ENCODE data around the gene PACS1. TPM values are rescaled to one million over a fixed set of nuclear protein-coding genes. Genes with fewer than 3 reads are reported as not detected.
"Not testable (repeated sequence)": the region's sequence is repeated elsewhere in the genome, so short reads cannot be mapped to it uniquely, and the experiment has no call there.

Gene PACS1
- total RNA-seq, 1 donor from 2014 or later: 5.8 TPM

DNA sequence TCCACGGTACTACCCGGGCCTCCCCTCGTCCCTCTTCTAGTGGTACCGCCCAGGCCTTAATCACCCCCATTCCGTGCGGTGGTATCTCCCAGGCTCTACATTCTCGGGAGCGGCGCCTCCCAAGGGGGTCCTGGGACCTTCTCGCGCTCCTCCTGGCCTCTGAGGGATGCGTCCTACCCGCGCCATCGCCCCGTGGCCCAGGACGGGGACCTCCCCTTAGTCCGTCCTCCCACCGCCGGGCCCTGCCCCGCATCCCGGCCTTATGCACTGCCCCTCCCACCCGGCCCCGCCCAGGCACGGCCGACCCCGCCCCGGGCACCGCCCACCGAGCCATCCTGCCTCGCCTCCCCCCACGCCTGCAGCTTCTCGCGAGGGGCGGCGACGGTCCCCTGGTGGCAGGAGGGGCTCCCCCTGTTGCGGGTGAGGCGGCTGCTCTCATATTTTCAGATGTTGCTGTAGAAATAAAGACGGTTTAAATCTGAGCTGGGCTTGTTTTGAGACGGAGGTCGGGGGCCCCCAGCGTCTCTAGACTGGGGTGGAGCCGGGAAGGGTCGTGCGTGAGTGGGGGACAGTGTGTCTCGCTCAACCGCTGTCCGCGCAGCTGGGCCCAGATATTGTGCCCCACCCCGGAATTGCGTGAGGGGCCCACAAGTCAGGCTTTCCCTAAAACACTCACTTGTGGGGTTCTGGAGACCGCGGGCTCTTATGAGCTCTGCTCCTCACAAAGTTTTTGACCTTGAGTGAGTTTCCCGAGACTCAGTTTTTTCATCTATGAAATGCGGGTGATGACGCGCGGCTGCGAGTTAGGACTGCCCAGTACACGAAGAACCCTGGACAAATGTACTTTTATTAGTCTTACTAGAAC is 197.5 kb downstream of the PACS1 start:
- DNase-seq (ENCODE audit: low spot score) (peak; percentile 85), ATAC-seq (peak; percentile 79)

DNA sequence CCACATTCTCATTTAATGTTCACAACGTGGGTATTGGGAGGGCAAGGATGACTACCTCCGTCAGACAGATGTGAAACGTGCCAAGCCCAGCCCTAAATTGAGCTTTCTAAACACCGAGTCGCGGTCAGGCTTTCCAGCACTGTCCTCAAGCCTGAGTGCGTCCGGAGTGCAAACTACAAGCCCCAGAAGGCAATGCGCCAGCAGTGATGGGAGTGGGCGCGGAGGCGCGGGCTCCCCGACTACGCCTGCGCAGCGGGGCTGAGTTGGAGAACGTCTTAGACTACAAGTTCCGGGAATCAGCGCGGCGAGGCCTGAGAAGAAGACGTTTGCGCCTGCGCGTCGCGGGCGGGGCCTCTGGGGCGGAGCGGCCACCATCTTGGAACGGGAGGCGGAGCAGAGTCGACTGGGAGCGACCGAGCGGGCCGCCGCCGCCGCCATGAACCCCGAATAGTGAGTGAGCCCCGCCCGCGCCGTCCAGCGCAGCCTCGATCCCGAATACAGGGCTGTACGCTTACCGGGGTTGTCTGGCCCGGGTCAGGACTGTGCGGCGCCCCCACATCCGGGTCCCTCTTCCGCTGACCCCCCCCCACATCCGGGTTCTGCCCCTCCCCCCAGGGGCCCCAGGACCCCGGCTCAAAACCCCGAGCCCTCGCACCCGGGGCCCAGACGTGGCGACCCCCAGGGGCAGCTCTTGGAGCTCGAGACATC is 198.3 kb downstream of the PACS1 start, which contains the start of gene RAB1B:
Gene RAB1B (plus strand): TSS at position 396 of the 708 bp plus-strand sequence. CDS start 41 bp downstream, at position 437.
- ATAC-seq (peak; percentile 86), DNase-seq (ENCODE audit: low spot score) (peak; percentile 100)

DNA sequence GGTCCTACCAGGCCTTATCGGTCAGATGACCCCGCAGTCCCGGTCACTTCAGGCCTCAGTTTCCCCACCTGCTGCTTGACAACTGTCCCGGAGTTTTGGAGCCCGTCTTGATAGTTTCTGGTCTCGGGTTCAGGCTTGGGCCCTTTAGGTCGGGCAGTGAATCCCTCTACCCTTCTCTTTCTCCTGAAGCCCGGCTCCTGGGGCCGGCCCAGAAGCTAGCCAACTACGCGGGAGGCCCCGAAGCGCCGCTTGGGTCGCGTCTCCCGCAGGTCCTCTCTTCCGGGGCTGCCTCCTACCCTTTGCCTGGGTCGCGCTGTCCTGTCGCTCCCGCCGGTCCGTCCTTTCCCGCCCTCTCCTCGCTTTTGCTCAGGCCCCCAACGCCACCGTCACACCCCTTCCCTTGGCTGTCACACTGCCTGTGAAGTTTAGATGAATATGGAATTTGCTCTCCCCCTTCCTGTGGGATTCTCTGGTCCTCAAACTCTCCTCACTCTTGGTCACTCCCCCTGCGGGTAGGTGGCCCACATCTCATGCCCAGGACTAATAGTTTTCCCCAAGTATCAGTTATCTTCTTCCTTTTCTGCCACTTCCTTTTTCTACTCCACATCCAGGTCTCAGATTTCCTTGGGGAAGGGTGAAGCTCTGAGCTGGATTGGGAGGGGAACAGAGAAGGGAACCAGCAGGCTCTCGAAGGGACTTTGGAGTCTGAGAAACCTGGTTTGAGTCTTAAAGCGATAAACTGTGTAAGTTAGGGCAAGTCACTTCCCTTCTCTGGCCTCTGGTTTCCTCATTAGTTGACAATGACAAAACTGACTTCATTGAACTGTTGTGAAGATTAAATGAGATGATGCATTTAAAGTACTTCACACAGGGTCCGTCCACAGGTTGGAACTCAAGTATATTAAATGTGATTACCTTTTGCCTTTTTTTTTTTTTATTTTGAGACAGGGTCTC is 199.2 kb downstream of the PACS1 start:
- ATAC-seq (no peak), DNase-seq (ENCODE audit: low spot score) (no peak)

DNA sequence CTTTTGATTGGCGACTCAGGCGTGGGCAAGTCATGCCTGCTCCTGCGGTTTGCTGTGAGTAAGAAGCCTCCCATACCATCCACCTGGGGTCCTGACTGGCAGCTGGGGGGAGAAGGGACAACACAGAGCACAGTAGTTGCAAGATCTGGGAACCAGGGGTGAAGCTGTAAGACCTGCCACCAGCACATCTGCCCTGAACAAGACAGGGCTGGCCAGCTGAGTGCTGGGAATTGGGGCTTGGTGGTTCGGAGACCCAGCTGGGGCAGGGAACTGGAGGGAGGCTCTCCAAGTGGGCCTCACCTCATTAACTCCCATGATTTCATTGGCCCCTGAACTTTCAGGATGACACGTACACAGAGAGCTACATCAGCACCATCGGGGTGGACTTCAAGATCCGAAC is 201.7 kb downstream of the PACS1 start:
- DNase-seq (ENCODE audit: low spot score) (no peak), ATAC-seq (no peak)

DNA sequence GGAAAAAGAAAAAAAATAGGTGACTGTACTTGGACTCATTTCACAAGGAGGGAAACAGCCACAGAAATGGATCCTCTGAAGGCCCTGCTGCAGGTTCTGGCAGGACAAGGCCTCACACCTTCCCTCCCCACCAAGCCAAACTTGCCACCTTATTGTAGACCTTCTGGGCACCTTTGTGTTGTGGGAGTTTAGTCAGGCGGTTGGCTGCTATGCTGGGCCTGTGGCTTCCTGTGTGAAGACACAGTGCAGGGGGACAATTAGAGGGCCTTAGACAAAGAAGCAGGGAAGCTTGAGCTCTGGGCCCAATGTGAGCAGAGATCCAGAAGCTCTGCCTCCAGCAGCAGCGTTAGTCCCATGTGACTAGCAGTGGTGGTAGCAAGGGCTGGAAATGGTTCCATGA is 202.5 kb downstream of the PACS1 start:
- no peak for DNase-seq (ENCODE audit: low spot score)
- no peak for ATAC-seq

DNA sequence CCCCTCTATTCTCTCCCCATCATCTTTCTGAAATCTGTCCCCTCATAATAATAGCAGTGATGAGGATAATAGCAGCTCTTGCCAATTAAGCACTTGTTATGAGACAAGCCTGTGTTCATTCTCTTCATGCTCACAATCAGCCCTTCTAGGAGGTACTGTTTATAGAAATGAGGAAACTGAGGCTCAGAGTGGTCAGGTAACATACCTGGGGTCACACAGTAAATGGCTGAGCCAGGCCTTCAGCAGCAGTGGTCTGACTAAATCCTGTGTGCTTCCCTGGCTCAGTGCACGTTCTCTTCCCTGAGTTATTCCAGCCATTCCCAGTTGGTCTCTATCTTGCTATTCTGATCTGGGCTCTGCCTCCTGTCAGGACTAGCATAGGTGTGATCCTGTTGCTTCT is 204.1 kb downstream of the PACS1 start:
- no peak for DNase-seq (ENCODE audit: low spot score)
- ATAC-seq: no peak

DNA sequence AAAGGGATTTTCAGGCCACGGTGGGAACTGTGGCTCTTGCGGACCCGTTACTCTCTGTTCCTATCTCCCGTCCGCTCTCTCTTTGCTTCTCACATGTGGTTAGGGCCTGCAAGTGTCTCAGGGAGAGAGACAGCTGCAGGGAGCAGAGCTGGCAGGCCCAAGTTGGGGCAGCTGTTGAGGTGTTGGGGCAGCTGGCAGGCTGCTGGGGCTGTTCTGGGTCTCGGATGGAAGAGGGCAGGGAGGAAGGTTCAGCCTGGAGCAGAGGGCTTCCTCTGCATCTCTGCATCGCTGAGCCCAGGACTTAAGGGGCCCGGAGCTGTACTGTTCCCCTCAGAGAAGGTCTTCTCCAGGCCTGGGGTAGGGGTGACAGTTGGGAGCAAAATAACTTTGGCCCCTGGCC is 205.3 kb downstream of the PACS1 start:
- DNase-seq (ENCODE audit: low spot score) (no peak), ATAC-seq (no peak)

DNA sequence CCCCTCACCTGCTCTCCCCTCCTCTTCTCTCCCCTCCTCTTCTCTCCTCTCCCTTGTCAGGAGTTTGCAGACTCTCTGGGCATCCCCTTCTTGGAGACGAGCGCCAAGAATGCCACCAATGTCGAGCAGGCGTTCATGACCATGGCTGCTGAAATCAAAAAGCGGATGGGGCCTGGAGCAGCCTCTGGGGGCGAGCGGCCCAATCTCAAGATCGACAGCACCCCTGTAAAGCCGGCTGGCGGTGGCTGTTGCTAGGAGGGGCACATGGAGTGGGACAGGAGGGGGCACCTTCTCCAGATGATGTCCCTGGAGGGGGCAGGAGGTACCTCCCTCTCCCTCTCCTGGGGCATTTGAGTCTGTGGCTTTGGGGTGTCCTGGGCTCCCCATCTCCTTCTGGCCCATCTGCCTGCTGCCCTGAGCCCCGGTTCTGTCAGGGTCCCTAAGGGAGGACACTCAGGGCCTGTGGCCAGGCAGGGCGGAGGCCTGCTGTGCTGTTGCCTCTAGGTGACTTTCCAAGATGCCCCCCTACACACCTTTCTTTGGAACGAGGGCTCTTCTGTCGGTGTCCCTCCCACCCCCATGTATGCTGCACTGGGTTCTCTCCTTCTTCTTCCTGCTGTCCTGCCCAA is 206.0 kb downstream of the PACS1 start:
- ATAC-seq: no peak
- no peak for DNase-seq (ENCODE audit: low spot score)

DNA sequence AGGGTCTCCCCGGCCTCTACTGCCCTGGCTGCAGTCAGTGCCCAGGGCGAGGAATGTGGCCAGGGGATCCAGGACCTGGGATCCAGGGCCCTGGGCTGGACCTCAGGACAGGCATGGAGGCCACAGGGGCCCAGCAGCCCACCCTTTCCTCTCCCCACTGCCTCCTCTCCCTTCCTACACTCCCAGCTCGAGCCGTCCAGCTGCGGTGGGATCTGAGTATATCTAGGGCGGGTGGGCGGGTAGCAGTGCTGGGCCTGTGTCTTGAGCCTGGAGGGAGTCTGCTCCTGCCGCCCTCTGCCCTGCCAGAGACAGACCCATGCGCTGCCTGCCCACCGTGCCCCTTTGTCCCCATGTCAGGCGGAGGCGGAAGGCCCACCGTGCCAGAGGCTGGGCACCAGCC is 206.5 kb downstream of the PACS1 start:
- ATAC-seq; DNase-seq (ENCODE audit: low spot score): not testable (repeated sequence)

DNA sequence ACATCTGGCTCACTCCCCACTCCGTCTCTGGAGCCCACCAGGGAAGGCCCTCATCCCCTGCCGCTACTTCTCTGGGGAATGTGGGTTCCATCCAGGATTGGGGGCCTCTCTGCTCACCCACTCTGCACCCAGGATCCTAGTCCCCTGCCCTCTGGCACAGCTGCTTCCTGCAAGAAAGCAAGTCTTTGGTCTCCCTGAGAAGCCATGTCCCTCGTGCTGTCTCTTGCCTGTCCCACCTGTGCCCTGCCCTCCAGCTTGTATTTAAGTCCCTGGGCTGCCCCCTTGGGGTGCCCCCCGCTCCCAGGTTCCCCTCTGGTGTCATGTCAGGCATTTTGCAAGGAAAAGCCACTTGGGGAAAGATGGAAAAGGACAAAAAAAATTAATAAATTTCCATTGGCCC is 207.0 kb downstream of the PACS1 start:
- not testable (repeated sequence) for DNase-seq (ENCODE audit: low spot score); ATAC-seq

DNA sequence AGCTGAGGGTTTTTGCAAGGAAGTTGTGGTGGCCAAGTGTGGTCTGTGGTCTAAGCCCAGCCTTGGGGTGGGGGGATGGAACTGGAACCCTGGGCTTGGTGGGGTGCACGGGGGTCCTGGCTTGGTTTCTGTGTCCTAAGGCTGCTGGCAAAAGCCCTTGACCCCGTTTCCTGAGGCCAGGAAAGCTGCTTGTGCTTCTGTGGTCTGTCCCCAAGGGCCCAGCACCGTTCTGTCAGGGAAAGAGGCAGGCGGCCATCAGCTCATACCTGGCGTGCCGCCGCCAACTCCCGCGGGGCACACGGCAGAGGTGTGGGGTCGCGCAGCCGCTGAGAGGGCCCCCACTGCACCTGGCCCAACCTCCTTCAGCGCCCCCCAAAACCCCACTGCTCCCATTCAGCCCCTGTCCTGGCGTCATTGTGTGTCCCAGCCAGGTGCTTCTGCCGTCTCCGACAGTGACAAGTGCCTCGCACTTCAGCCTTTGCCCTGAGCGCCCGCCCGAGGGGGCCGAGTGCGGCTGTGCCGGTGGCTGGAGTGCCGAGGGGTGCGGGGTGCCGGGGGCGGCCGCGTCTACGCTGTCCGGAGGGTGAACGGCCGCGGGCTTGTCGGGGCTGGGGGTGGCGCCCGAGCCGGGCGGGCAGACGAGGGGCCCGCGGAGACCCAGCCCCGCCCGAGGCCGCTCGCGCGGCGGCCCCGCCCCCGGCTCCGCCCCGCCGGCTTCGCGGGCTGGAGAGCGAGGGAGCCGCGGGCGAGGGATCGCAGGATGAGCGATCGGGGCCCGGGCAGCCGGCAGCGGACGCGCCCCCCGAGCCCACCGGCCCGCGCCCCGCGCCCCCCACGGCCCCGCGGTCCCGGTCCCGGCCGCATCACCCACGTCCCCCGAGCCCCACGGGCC is 207.6 kb downstream of the PACS1 start, which contains the start of gene CNIH2:
Gene CNIH2 (plus strand): TSS at position 705 of the 892 bp plus-strand sequence. CDS start 282 bp downstream, outside the sequence.
- DNase-seq (ENCODE audit: low spot score) (peak; percentile 65), ATAC-seq (peak; percentile 68)

DNA sequence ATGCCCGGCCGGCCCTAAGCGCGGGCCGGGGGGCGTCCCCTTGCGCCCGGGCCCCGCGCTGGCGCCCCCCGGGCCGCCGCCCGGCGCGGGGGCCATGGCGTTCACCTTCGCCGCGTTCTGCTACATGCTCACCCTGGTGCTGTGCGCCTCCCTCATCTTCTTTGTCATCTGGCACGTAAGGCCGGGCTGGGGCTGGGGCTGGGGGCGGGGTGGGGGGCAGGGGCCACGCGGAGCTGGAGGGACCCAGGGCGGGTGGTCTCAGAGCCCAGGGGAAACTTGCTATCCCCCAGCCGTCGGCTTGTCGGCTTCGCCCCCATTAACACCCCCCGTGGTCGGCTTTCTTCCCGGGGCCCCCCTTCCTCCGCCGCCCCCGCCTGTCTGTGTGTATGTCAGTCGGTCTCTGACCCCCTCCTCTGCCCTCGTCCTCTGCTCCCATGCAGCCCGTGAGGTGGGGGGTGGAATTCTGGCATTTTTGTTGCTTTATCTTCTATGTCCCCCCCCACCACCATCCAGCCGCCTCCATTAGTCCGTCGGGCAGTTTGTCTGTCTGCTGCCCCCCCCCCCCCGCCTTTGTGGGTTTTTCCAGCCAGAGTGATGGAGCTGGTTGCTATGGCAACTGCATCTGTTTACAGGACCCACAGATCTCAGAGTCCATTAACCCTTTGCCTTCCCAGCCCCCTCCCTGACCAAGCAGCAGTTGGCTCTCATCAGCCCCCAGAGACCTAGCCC is 208.5 kb downstream of the PACS1 start:
- ATAC-seq: no peak
- DNase-seq (ENCODE audit: low spot score): no peak

DNA sequence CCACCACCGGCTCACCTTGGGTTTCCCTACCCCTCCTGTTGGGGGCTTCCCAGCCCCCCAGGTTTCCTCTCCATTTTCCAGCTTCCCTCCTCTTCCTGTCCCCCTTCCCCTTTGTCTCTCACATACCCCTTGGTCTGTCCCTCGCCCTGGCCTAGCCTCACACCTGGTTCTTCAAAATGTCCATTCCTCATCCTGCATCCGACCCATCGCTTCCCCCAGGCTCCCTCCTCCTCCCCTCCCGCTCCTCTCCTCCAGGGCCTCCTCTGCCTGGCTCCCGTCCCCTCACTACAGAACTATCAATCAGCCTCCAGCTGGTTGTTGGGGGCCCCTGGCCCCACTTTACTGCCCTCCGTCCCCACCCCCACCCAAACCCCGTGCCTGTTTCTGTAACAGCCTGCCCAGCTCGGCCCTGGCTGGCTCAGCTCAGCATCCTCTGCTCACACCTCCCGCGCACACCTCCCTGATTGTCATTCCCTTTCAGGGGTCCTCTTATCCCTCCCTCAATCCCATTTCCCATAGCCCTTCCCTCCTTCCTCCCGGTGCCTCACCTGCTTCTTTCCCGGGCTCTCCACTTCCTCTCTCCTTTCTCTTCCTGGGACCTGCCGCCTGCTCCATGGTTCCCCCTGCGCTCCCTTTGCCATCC is 209.1 kb downstream of the PACS1 start:
- ATAC-seq (no peak), DNase-seq (ENCODE audit: low spot score) (no peak)

DNA sequence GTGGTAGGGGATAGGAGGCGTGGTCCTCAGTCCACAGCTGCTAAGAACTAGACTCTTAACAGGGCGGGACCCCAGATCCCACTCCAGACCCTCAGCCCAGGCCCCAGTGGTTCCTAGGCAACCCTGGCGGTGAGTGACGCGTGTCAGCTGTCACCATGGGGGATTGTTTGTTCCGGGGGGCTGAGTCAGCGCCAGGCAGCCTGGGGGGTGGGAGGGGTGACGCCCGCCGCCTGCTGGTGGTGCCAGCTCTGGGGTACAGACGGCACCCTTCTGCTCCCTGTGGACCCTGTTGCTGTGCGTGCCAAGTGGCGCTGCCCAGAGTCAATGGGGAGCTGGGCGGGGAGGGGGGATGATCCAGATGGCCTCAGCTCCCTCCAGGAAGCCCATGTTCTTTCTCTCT is 210.4 kb downstream of the PACS1 start:
- ATAC-seq (no peak), DNase-seq (ENCODE audit: low spot score) (no peak)

DNA sequence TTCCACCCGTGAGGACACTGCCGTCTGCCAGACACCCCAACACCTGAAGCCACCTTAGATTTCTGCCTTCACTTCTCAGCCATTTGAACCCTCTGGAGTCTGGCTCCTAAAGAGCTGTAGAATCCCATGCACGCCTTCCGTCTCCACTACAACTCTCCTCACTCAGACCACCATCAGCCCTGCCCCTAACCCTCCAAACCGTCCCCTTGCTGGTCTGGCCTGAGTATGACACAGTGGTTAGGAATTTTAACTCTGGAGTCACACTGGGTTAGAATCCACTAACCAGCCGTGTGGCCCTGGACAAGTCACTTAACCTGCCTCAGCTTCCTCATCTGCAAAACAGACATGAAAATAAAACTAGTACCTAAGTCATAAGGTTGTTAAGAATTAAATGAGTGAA is 210.9 kb downstream of the PACS1 start:
- ATAC-seq: no peak
- no peak for DNase-seq (ENCODE audit: low spot score)

DNA sequence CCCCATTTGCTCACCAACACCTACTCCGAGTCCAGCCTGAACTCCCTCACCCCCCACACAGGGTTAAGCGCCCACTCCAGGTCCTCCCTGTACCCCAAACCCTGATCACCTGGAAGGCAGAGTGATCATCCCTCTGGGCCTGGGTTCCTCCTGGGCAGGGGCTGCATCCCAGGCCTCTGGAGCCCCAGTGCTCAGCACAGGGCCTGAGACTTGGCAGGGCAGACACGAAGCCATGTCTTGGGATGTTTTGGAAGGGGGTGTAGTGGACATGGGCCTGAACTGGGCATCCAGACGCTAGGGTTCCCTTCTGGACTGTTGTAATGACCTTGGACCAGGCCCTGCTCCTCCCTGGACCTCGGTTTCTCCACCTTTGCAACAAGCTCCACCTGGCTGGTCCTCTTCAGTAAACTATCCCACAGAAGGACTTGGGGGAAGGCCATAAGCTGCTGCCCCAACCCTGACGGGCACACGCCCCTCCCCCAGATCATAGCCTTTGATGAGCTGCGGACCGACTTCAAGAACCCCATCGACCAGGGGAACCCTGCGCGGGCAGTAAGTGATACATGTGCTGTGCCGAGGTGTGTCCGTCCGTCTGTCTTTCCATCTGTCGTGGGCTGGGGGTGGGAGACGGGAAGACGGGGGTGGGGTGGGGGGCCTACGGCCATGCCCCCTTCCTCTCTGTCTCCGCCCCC is 211.8 kb downstream of the PACS1 start:
- DNase-seq (ENCODE audit: low spot score) (no peak), ATAC-seq (no peak)

Data from left lobe of liver (tissue), 2 donors.